ENCODE results near the gene MANBA.

MANBA gene

DNA sequence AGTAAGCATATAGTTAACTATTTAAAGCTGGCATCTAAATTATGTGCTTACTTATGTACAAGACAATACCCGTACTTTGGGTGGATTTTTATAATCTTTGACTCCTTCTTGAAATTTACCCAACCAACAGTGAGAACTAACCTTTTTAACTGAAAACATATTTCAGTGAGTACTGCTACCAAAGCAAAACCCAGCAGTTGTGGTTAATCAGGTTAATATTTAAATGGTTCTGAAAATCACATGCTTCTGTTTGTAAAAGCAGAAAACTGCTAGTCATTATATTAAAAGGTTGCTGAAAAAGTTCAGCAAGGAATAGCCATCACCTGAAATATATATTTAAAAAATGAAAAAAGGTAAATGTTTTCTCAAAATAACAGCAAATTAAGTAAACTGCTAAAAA lies 46.6 kb upstream of the MANBA start:
- Histone ChIP-seq H3K27me3 (ENCODE audit: insufficient read depth, low read depth) (no peaks in the 10 kb centered on the region), H3K9ac (no peak overlapping the region), H4K20me1 (ENCODE audit: insufficient read depth) (peaks cover 45% of the 10 kb centered on the region), H3K79me2 (ENCODE audit: insufficient read depth, low read depth) (peaks cover 91% of the 10 kb centered on the region), H2AFZ (ENCODE audit: low read depth) (no peak overlapping the region), H3K4me1 (ENCODE audit: low read depth, poor library complexity, severe bottlenecking) (peaks cover 41% of the 10 kb centered on the region), H3K4me3 (IDR thresholded peaks at IDR 0.05; ENCODE audit: insufficient read depth, low read depth, low read length) (no peak overlapping the region), H3K36me3 (ENCODE audit: insufficient read depth) (peaks cover 34% of the 10 kb centered on the region; the same call in 1 of the 2 replicates), H3K4me2 (no peak overlapping the region), H3K27ac (no peak overlapping the region)
- TF ChIP-seq, protein P1, sequence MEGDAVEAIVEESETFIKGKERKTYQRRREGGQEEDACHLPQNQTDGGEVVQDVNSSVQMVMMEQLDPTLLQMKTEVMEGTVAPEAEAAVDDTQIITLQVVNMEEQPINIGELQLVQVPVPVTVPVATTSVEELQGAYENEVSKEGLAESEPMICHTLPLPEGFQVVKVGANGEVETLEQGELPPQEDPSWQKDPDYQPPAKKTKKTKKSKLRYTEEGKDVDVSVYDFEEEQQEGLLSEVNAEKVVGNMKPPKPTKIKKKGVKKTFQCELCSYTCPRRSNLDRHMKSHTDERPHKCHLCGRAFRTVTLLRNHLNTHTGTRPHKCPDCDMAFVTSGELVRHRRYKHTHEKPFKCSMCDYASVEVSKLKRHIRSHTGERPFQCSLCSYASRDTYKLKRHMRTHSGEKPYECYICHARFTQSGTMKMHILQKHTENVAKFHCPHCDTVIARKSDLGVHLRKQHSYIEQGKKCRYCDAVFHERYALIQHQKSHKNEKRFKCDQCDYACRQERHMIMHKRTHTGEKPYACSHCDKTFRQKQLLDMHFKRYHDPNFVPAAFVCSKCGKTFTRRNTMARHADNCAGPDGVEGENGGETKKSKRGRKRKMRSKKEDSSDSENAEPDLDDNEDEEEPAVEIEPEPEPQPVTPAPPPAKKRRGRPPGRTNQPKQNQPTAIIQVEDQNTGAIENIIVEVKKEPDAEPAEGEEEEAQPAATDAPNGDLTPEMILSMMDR (conservative IDR thresholded peaks at IDR 0.05; ENCODE audit: low read depth, low read length), result no peak

DNA sequence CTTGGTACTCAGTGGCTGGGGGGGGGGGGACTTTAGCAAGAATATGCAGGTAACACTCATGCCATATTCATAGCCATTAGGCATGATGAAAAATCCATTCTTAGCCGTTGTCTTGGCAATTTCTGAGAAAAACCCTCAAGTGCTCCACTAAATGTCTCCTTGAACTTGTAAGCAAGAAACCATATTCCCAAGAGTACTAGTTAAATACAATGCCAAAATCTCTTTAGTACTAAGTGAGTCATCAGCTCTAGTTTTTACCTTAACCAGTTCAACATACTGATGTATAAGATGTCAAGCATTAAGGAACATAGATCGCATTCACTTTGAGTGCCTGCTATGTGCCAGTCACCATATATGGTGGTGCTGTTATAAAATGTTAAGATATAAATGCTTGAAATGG lies 39.0 kb upstream of the MANBA start:
- Histone ChIP-seq H3K27ac (no peak overlapping the region), H3K4me3 (IDR thresholded peaks at IDR 0.05; ENCODE audit: insufficient read depth, low read depth, low read length) (no peak overlapping the region), H4K20me1 (ENCODE audit: insufficient read depth) (no peaks in the 10 kb centered on the region), H3K4me2 (no peak overlapping the region), H2AFZ (ENCODE audit: low read depth) (no peak overlapping the region), H3K4me1 (ENCODE audit: low read depth, poor library complexity, severe bottlenecking) (peaks cover 11% of the 10 kb centered on the region), H3K9ac (no peak overlapping the region), H3K79me2 (ENCODE audit: insufficient read depth, low read depth) (peaks cover 16% of the 10 kb centered on the region; the same call in 1 of the 2 replicates), H3K36me3 (ENCODE audit: insufficient read depth) (peaks cover 25% of the 10 kb centered on the region; the same call in 1 of the 2 replicates), H3K27me3 (ENCODE audit: insufficient read depth, low read depth) (no peaks in the 10 kb centered on the region)
- TF ChIP-seq, protein P1 (conservative IDR thresholded peaks at IDR 0.05; ENCODE audit: low read depth, low read length), result no peak

DNA sequence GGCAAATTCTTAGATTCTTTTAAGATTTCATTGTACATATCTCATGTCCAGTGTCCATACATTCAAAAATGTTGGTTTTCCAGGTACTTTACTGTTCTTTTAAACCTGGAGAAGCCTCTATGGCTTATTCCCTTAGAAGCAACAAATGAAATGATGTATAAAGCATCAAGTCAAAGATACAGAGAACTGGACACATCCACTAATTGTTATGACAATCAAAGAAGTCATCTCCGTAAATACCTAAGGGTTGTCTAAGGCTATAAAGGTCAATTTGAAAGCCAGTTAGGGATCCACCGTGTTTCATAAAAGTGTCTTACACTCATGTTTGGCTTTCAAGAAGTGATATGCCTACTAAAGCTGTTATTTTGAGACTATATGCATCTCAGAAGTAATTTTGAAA lies 34.2 kb upstream of the MANBA start:
- no peak overlapping the region for H3K9ac ChIP-seq
- H2AFZ ChIP-seq (ENCODE audit: low read depth), result no peak overlapping the region
- TF ChIP-seq, protein P1 (conservative IDR thresholded peaks at IDR 0.05; ENCODE audit: low read depth, low read length), result no peak
- no peaks in the 10 kb centered on the region; the same call in 1 of the 2 replicates for H3K79me2 ChIP-seq (ENCODE audit: insufficient read depth, low read depth)
- no peak overlapping the region for H3K4me2 ChIP-seq
- no peaks in the 10 kb centered on the region for H3K27me3 ChIP-seq (ENCODE audit: insufficient read depth, low read depth)
- H3K27ac ChIP-seq, result no peak overlapping the region
- H3K4me3 ChIP-seq (IDR thresholded peaks at IDR 0.05; ENCODE audit: insufficient read depth, low read depth, low read length), result no peak overlapping the region
- no peaks in the 10 kb centered on the region for H4K20me1 ChIP-seq (ENCODE audit: insufficient read depth)
- H3K36me3 ChIP-seq (ENCODE audit: insufficient read depth), result peaks cover 6% of the 10 kb centered on the region; the same call in 1 of the 2 replicates
- H3K4me1 ChIP-seq (ENCODE audit: low read depth, poor library complexity, severe bottlenecking), result peaks cover 59% of the 10 kb centered on the region

DNA sequence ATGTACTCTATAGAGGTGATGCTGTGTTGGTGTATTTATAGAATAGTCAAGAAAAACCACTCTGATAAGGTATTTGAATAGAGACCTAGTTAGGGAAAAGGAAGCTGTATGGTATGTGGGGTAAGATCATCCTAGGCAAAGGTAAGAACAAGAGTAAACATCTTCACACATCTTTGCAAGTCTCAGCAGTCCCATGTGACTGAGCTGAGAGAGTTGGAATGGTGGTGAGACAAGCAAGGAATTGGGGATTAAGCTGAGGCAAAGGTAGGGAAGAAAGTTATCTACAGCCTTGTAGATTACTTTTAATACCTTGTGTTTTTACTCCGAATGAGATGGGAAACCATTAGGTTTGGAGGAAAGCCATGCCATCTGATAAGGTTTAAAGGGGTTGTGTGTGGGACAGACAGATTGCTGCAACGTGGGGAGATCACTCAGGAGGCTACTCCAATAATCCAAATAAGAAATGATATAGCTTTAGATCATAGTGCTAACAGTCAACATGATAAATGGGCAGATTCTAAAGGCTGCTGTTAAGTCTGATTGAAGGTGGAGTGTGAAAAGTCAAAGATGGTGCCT lies 31.7 kb upstream of the MANBA start:
- no peaks in the 10 kb centered on the region for H3K27me3 ChIP-seq (ENCODE audit: insufficient read depth, low read depth)
- H2AFZ ChIP-seq (ENCODE audit: low read depth), result no peak overlapping the region
- H4K20me1 ChIP-seq (ENCODE audit: insufficient read depth), result no peaks in the 10 kb centered on the region
- H3K9ac ChIP-seq, result no peak overlapping the region
- 0 out of 2 replicates have a peak overlapping the region, but pooled peaks have one; percentile 7 for H3K4me2 ChIP-seq
- TF ChIP-seq, protein P1 (conservative IDR thresholded peaks at IDR 0.05; ENCODE audit: low read depth, low read length), result no peak
- no peak overlapping the region for H3K4me3 ChIP-seq (IDR thresholded peaks at IDR 0.05; ENCODE audit: insufficient read depth, low read depth, low read length)
- peaks cover 80% of the 10 kb centered on the region for H3K4me1 ChIP-seq (ENCODE audit: low read depth, poor library complexity, severe bottlenecking)
- no peaks in the 10 kb centered on the region for H3K36me3 ChIP-seq (ENCODE audit: insufficient read depth)
- H3K27ac ChIP-seq, result no peak overlapping the region
- no peaks in the 10 kb centered on the region; the same call in 1 of the 2 replicates for H3K79me2 ChIP-seq (ENCODE audit: insufficient read depth, low read depth)
